ENCODE results near the gene HNRNPA1.
"Not testable (repeated sequence)": the region's sequence is repeated elsewhere in the genome, so short reads cannot be mapped to it uniquely, and the experiment has no call there.

HNRNPA1 gene

GRCh38 chr12:54300225-54300731 lies 19.8 kb downstream of the HNRNPA1 start:
- DNase-seq = no peak

- peak in 1 of 2 experiments; percentile 14 for DNase-seq
Observed at GRCh38 chr12:54300732-54301427, 20.4 kb downstream of the HNRNPA1 start, which contains the start of gene NFE2. TSS of gene NFE2 (minus strand) at chr12:54301015. CDS start at chr12:54295248, 5,767 bp downstream.

- no peak for DNase-seq
Observed at GRCh38 chr12:54301428-54302048, 21.0 kb downstream of the HNRNPA1 start.

GRCh38 chr12:54303640-54304039 lies 23.1 kb downstream of the HNRNPA1 start:
- no peak for DNase-seq

- no peak for DNase-seq
Observed at GRCh38 chr12:54304187-54304810, 23.8 kb downstream of the HNRNPA1 start.

GRCh38 chr12:54306925-54307741 lies 26.6 kb downstream of the HNRNPA1 start:
- peak; percentile 36 to 40 for DNase-seq

- DNase-seq = no peak
Observed at GRCh38 chr12:54311051-54311450, 30.5 kb downstream of the HNRNPA1 start.

GRCh38 chr12:54312309-54312708 lies 31.8 kb downstream of the HNRNPA1 start:
- not testable (repeated sequence) for DNase-seq

GRCh38 chr12:54321363-54321762 lies 40.8 kb downstream of the HNRNPA1 start:
- DNase-seq = no peak

- peak; percentile 99 for DNase-seq
Observed at GRCh38 chr12:54324617-54325441, 44.3 kb downstream of the HNRNPA1 start, which contains the start of gene COPZ1. TSS of gene COPZ1 (plus strand) at chr12:54325131. CDS start at chr12:54325164, 33 bp downstream.

- not testable (repeated sequence) for DNase-seq
Observed at GRCh38 chr12:54325442-54326109, 45.0 kb downstream of the HNRNPA1 start.

- no peak for DNase-seq
Observed at GRCh38 chr12:54328595-54329337, 48.2 kb downstream of the HNRNPA1 start.

- no peak for DNase-seq
Observed at GRCh38 chr12:54329759-54330158, 49.2 kb downstream of the HNRNPA1 start.

- DNase-seq = no peak
Observed at GRCh38 chr12:54330442-54330841, 49.9 kb downstream of the HNRNPA1 start.

- no peak for DNase-seq
Observed at GRCh38 chr12:54331461-54331860, 50.9 kb downstream of the HNRNPA1 start.

GRCh38 chr12:54333420-54334034 lies 53.0 kb downstream of the HNRNPA1 start:
- DNase-seq = no peak
